Keratinocyte (primary cell): Measurements from ENCODE around the gene NFATC3. TPM values are rescaled to one million over a fixed set of nuclear protein-coding genes. Genes with fewer than 3 reads are reported as not detected.
"Not testable (repeated sequence)": the region's sequence is repeated elsewhere in the genome, so short reads cannot be mapped to it uniquely, and the experiment has no call there.

Source experiments
- DNase-seq: peaks from one replicate; pipeline ENCODE4 v3.0.0-alpha.2; 2011; ENCODE audit warnings: low read depth, missing footprints, low spot score
- FAIRE-seq: peaks from 2 replicates; lab custom pipeline; 2011; peaks lifted over from hg19 to GRCh38; lab: Jason Lieb, UNC
- H2AFZ ChIP-seq: 2 replicates; pipeline ENCODE4 v1.6.0; 2012; ENCODE audit warnings: low read length, control low read depth, inconsistent platforms; ENCODE audit not compliant: control insufficient read depth
- H3K27ac ChIP-seq: 2 replicates; pipeline ENCODE4 v1.5.1; 2011; ENCODE audit warnings: low read length; ENCODE audit not compliant: control insufficient read depth, insufficient read depth
- H3K27me3 ChIP-seq: 3 replicates; pipeline ENCODE4 v1.6.0; 2011; ENCODE audit warnings: low read length; ENCODE audit not compliant: control insufficient read depth, insufficient read depth; ENCODE audit errors: extremely low read depth
- H3K36me3 ChIP-seq, 2 experiments: 2 replicates in 1 of 2; 3 replicates in 1 of 2; pipeline ENCODE4 v1.5.1; 2011; ENCODE audit warnings: low read length in 2 of 2, mild to moderate bottlenecking in 1 of 2; ENCODE audit not compliant: control insufficient read depth in 2 of 2, insufficient read depth in 2 of 2; ENCODE audit errors: extremely low read depth in 1 of 2
- H3K4me1 ChIP-seq: 3 replicates; pipeline ENCODE4 v1.5.1; 2011; ENCODE audit warnings: low read length; ENCODE audit not compliant: control insufficient read depth, insufficient read depth; ENCODE audit errors: extremely low read depth
- H3K4me2 ChIP-seq: 3 replicates; pipeline ENCODE4 v1.6.0; 2011; ENCODE audit warnings: low read depth, low read length; ENCODE audit not compliant: control insufficient read depth, insufficient read depth; ENCODE audit errors: extremely low read depth
- H3K4me3 ChIP-seq, 3 experiments: fragments of 200-600 bp in 1 of 3; sonication (generic) in 1 of 3; 2 replicates in 2 of 3; 3 replicates in 1 of 3; pipeline ENCODE4 v1.5.1; 2011 to 2016; ENCODE audit warnings: low read length in 3 of 3, mild to moderate bottlenecking in 3 of 3, control low read depth in 2 of 3, inconsistent platforms in 1 of 3, low read depth in 1 of 3, mixed read lengths in 1 of 3, mixed run types in 1 of 3, moderate library complexity in 1 of 3; ENCODE audit not compliant: control insufficient read depth in 2 of 3, insufficient read depth in 2 of 3; ENCODE audit errors: extremely low read depth in 1 of 3
- H3K79me2 ChIP-seq: 2 replicates; pipeline ENCODE4 v1.6.0; 2012; ENCODE audit warnings: low read length; ENCODE audit not compliant: control insufficient read depth, insufficient read depth
- H3K9ac ChIP-seq: 3 replicates; pipeline ENCODE4 v1.6.0; 2011; ENCODE audit warnings: low read length; ENCODE audit not compliant: control insufficient read depth, insufficient read depth; ENCODE audit errors: extremely low read depth
- H3K9me1 ChIP-seq: 3 replicates; pipeline ENCODE4 v1.6.0; 2011; ENCODE audit warnings: low read length; ENCODE audit not compliant: control insufficient read depth, insufficient read depth; ENCODE audit errors: extremely low read depth
- H3K9me3 ChIP-seq: 2 replicates; pipeline ENCODE4 v1.5.1; 2012; ENCODE audit warnings: low read depth, low read length; ENCODE audit not compliant: control insufficient read depth
- H4K20me1 ChIP-seq: 3 replicates; pipeline ENCODE4 v1.6.0; 2011; ENCODE audit warnings: low read length; ENCODE audit not compliant: control insufficient read depth, insufficient read depth; ENCODE audit errors: extremely low read depth
- EZH2 ChIP-seq: IDR thresholded peaks from one replicate; pipeline ENCODE4 v1.6.1; 2012; ENCODE audit warnings: inconsistent platforms, mild to moderate bottlenecking, low read length, moderate library complexity
- dilution Hi-C: fragments of 300-500 bp; cut with MboI; formaldehyde crosslinking; loops from one replicate; pipeline ENCODE4 v1.7.0; 2020; ENCODE audit warnings: low sequenced_read_pairs; ENCODE audit not compliant: extremely low pct_ligation_motif_present
- polyA plus RNA-seq, 5 experiments: library from polyadenylated mRNA; depleted of rRNA in 3 of 5; stranded (reverse) in 3 of 5; stranded (forward) in 1 of 5; unstranded in 1 of 5; fragments of >200 nt; gene quantifications; 1 replicate in 1 of 5; 2 replicates in 3 of 5; 3 replicates in 1 of 5; pipeline versions ENCODE4 v1.2.1 to v1.2.3, GENCODE V29; 2011 to 2012; ENCODE audit warnings: missing spikeins in 2 of 5, low read depth in 1 of 5, low replicate concordance in 1 of 5
- TF ChIP-seq, protein P1 (sequence below), 3 experiments: IDR thresholded peaks in 1 of 3; conservative IDR thresholded peaks in 1 of 3; optimal IDR thresholded peaks in 1 of 3; 2 replicates in 2 of 3; 3 replicates in 1 of 3; pipeline versions ENCODE3 to v1.5.1; 2011; ENCODE audit warnings: low read length in 3 of 3, mild to moderate bottlenecking in 3 of 3, moderate library complexity in 2 of 3, control low read depth in 1 of 3, inconsistent platforms in 1 of 3; ENCODE audit not compliant: insufficient read depth in 2 of 3; ENCODE audit errors: extremely low read depth in 1 of 3

NFATC3 gene
- polyA plus RNA-seq, 1 donor (not counting 4 experiments of a cell fraction or from before 2014, with no cell fraction given), result 11.5 TPM

GRCh38 chr16:68155425-68155824 is 70.3 kb downstream of the NFATC3 start:
- Histone ChIP-seq H3K27me3 (no peaks in the 10 kb centered on the region), H3K27ac (no peak overlapping the region), H3K9me3 (no peaks in the 10 kb centered on the region), H3K4me3 (no peak overlapping the region), H3K9me1 (no peaks in the 10 kb centered on the region), H3K79me2 (no peaks in the 10 kb centered on the region), H3K9ac (no peak overlapping the region), H2AFZ (no peak overlapping the region), H3K36me3 (peaks cover 3 to 8% of the 10 kb centered on the region in 2 experiments), H4K20me1 (no peaks in the 10 kb centered on the region), H3K4me2 (no peak overlapping the region), H3K4me1 (no peaks in the 10 kb centered on the region)
- TF ChIP-seq EZH2, result no peak
- TF ChIP-seq, protein P1, sequence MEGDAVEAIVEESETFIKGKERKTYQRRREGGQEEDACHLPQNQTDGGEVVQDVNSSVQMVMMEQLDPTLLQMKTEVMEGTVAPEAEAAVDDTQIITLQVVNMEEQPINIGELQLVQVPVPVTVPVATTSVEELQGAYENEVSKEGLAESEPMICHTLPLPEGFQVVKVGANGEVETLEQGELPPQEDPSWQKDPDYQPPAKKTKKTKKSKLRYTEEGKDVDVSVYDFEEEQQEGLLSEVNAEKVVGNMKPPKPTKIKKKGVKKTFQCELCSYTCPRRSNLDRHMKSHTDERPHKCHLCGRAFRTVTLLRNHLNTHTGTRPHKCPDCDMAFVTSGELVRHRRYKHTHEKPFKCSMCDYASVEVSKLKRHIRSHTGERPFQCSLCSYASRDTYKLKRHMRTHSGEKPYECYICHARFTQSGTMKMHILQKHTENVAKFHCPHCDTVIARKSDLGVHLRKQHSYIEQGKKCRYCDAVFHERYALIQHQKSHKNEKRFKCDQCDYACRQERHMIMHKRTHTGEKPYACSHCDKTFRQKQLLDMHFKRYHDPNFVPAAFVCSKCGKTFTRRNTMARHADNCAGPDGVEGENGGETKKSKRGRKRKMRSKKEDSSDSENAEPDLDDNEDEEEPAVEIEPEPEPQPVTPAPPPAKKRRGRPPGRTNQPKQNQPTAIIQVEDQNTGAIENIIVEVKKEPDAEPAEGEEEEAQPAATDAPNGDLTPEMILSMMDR (optimal IDR thresholded peaks at IDR 0.05 in 1 of 3, IDR thresholded peaks at IDR 0.05 in 1 of 3, conservative IDR thresholded peaks at IDR 0.05 in 1 of 3; ENCODE audit: extremely low read depth in 1 of 3, insufficient read depth in 2 of 3, low read length in 3 of 3), result no peak
- DNase-seq (no peak), FAIRE-seq (no peak)
- dilution Hi-C loops, result no loop called here

DNA sequence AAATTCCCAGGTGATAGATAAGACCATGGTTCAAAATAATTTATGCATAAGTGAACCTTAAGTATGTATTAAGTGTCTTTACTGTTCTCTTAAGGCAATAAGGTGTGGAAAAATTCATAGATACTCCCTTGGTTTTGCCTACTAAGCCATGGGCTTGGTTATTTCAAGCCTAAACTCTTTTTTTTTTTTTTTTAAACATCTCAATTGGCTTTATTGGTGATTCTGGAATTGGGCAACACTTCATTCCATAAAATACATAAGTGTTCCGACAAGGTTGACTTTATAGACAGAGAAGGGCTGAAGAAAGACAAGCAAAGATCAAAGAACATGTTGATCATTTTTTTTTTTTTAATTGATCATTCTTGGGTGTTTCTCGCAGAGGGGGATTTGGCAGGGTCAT is 77.2 kb downstream of the NFATC3 start:
- Histone ChIP-seq H3K27ac (no peak overlapping the region), H3K9ac (no peak overlapping the region), H3K9me3 (no peaks in the 10 kb centered on the region), H3K4me1 (no peaks in the 10 kb centered on the region), H3K4me2 (no peak overlapping the region), H3K9me1 (no peaks in the 10 kb centered on the region), H2AFZ (no peak overlapping the region), H3K4me3 (no peak overlapping the region), H3K79me2 (no peaks in the 10 kb centered on the region), H3K36me3 (peaks cover 3 to 12% of the 10 kb centered on the region in 2 experiments), H3K27me3 (no peaks in the 10 kb centered on the region), H4K20me1 (no peaks in the 10 kb centered on the region)
- no peak for FAIRE-seq
- no peak for TF ChIP-seq EZH2
- TF ChIP-seq, protein P1 (optimal IDR thresholded peaks at IDR 0.05 in 1 of 3, IDR thresholded peaks at IDR 0.05 in 1 of 3, conservative IDR thresholded peaks at IDR 0.05 in 1 of 3; ENCODE audit: extremely low read depth in 1 of 3, insufficient read depth in 2 of 3, low read length in 3 of 3), result no peak
- dilution Hi-C loops, result no loop called here
- DNase-seq, result no peak

DNA sequence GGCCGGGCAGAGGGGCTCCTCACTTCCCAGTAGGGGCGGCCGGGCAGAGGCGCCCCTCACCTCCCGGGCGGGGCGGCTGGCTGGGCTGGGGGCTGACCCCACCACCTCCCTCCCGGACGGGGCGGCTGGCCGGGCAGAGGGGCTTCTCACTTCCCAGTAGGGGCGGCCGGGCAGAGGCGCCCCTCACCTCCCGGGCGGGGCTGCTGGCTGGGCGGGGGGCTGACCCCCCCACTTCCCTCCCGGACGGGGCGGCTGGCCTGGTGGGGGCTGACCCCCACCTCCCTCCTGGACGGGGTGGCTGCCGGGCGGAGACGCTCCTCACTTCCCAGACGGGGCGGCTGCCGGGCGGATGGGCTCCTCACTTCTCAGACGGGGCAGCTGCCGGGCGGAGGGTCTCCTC is 78.1 kb downstream of the NFATC3 start:
- H3K4me1 ChIP-seq, H3K9ac ChIP-seq, dilution Hi-C loops, H3K9me1 ChIP-seq, H4K20me1 ChIP-seq, H2AFZ ChIP-seq, H3K9me3 ChIP-seq, DNase-seq, H3K27me3 ChIP-seq, H3K79me2 ChIP-seq, H3K4me3 ChIP-seq, H3K4me2 ChIP-seq, FAIRE-seq, H3K27ac ChIP-seq: not testable (repeated sequence)
- H3K36me3 ChIP-seq, result peaks cover 3 to 12% of the 10 kb centered on the region in 2 experiments
